Kidney capillary endothelial cell (primary cell): ENCODE data around the gene ELFN1.

Experiments
- DNase-seq: peaks from one replicate; pipeline ENCODE4 v3.0.0-alpha.2; 2018; ENCODE audit warnings: low spot score

ELFN1 gene

DNA sequence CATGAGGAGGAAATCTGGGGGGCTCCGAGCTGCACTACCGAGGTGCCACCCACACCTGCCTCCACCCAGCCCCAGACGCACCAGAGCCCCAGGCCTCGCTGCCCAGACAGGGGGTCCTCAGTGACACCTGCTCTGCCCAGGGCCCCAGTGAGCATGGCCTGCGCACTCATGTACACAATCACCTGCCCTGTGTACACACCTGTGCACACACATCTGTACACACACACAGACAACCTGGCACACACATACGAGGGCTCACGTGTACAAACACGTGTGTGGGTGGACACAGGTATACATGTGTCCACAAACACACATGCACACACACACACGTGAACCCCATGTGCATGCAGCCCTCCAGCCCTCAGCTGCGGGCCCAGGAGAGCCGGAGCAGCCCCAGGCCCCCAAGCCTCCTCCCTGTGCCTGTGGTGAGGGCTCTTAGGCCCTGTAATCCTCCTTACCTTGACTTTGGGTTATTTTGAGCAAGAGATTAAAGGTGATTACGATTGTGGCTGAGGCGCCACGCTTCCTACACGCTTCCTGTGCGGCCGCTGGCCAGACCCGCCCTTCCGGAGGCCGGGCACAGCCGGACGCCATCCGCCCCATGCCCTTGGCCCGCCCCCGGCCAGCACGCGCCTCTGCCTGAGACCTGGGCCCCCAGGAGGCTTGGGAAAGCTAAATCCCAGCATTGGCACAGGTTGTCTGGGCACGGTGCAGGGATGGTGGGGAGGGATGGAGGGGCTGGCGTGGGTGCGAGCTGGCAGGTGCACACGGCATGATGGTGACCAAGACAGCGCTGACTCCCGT, 71.9 kb downstream of the ELFN1 start:
- DNase-seq, result peak; percentile 50

DNA sequence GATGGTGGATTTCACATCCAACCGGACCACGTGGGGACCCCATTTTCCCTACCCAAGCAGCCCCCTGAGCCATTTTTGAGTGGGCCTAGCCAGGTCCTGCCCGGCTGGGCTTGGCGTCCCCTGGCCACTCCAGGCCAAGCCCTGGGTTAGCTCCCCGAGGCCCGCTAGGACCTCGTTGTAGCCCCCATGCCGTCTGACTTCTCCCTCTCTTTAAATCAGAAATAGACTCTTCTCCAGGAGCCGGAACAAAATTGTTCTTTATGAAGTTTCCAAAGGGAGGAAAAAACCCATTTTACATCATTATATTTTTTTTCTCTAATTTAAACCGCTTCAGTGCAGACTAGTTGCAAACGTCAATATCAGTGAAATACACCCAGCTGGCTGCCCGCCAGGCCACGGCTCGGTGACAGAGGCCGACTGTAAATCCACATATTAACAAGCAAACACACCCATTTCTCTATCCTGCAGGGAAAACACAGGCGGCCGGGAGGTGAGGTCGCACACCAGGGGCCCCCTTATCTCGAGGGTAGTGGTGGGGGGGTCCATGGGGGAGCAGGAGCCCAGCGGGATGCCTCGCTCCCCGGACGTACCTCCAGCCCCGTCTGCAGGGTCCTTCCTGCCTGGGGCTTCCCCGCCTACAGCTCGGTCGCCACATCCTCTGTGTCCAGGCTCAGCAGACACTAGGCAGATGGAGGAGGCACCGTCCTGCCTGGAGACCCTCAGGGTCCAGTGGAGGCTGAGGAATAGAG, 72.7 kb downstream of the ELFN1 start:
- DNase-seq, result peak; percentile 32

DNA sequence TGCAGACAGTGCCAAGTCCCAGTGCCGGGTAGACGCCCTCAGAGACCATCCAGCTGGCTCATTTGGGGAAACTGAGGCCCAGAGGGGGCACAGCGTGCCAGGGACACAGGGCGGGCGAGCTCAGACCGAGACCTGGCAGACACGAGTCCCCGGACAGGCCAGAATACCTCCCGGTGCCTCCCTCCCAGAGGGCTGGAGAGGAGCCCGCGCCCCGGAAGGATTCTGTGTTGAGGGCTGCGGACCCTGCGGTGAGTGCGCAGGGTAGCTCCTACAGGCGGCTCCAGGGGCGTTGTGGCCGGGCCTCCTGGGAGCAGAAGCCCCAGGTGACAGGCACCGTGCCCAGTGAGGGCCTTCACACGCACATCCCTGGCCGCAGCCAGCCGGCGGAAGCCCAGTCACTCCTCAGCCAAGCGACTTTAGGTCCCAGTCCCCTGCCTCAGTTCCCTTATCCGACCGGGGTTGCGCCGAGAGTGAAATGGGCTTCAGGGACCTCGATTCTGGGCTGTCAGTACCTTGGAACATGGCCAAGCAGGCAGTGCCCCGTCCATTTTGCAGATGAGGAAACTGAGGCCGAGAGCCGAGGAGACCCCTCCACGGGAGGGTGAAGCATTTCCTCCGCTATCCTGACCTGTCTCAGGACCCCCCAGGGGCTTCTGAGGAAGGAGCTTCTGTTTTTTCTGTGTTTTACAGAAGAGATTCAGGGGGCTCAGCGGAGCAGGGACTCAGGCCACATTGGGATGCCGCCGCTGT, 73.6 kb downstream of the ELFN1 start:
- DNase-seq, result no peak

DNA sequence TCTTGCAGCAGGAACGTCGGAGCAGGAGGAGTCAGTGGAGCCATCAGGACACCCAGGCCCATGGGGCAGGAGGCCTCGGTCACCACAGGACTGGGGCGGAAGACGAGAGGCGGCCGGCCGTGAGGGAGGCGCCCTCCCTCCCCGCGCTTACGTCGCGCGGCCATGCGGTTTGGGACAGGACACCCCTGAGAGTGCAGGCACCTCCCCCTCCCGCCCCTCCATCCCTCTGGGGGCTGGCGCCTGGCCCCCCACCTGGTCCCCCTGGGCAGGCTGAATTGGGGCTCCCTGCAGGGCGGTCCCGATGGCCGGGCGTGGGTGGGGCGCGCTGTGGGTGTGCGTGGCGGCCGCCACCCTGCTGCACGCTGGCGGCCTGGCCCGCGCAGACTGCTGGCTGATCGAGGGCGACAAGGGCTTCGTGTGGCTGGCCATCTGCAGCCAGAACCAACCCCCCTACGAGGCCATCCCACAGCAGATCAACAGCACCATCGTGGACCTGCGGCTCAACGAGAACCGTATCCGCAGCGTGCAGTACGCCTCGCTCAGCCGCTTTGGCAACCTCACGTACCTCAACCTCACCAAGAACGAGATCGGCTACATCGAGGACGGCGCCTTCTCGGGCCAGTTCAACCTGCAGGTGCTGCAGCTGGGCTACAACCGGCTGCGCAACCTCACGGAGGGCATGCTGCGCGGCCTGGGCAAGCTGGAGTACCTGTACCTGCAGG, 74.4 kb downstream of the ELFN1 start:
- DNase-seq, result no peak

DNA sequence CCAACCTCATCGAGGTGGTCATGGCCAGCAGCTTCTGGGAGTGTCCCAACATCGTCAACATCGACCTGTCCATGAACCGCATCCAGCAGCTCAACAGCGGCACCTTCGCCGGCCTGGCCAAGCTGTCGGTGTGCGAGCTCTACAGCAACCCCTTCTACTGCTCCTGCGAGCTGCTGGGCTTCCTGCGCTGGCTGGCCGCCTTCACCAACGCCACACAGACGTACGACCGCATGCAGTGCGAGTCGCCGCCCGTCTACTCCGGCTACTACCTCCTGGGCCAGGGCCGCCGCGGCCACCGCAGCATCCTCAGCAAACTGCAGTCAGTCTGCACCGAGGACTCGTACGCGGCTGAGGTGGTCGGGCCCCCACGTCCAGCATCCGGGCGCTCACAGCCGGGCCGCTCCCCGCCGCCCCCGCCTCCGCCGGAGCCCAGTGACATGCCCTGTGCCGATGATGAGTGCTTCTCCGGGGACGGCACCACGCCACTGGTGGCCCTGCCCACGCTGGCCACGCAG, 75.0 kb downstream of the ELFN1 start:
- DNase-seq, result no peak

DNA sequence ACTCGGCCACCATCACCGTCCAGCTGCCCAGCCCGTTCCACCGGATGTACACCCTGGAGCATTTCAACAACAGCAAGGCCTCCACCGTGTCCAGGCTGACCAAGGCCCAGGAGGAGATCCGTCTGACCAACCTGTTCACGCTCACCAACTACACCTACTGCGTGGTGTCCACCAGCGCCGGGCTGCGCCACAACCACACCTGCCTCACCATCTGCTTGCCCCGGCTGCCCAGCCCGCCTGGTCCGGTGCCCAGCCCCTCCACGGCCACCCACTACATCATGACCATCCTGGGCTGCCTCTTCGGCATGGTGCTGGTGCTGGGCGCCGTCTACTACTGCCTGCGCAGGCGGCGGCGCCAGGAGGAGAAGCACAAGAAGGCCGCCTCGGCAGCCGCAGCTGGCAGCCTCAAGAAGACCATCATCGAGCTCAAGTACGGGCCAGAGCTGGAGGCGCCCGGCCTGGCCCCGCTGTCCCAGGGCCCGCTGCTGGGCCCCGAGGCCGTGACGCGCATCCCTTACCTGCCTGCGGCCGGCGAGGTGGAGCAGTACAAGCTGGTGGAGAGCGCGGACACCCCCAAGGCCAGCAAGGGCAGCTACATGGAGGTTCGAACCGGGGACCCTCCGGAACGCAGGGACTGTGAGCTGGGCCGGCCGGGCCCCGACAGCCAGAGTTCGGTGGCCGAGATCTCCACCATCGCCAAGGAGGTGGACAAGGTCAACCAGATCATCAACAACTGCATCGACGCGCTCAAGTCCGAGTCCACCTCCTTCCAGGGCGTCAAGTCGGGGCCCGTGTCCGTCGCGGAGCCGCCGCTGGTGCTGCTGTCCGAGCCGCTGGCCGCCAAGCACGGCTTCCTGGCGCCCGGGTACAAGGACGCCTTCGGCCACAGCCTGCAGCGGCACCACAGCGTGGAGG, 75.8 kb downstream of the ELFN1 start:
- DNase-seq, result no peak

DNA sequence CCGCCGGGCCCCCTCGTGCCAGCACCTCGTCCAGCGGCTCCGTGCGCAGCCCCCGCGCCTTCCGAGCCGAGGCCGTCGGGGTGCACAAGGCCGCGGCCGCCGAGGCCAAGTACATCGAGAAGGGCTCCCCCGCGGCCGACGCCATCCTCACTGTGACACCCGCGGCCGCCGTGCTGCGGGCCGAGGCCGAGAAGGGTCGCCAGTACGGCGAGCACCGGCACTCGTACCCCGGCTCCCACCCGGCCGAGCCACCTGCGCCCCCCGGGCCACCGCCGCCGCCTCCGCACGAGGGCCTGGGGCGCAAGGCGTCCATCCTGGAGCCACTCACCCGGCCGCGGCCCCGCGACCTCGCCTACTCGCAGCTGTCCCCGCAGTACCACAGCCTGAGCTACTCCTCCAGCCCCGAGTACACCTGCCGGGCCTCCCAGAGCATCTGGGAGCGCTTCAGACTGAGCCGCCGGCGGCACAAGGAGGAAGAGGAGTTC, 76.5 kb downstream of the ELFN1 start:
- DNase-seq, result no peak

DNA sequence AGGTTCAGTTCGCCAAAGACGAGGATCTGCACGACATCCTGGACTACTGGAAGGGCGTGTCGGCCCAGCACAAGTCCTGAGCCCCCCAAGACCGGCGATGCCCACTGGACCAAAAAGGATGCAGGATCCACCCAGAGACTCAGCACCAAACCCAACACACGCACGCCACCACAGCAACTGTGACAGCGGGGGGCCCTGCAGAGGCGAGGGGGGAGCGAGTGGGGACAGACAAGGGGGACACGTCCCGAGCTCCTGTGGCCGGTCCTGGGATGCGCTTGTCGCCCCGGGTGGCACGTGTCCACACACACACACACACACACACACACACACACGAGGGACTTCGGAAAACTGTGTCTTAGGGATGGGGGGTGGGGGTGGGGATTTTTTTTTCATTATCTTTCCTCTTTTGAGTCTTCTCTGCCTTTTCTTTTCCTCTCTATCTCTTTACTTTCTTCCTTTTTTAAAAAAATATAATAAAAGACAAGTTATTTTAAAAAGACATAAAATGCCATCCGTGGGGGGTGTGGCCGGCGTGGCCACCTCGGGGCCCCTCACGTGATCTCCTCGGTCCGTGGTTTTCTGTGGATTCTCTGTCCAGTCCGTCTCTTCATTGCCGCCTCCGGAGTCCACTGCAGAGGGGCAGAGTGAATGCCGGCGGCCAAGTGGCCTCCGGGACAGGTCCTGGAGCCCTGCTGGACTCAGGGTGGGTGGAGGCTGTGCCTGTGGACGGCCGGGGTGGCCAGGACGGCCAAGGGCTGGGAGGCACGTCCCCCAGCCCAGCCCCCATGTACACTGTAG, 77.1 kb downstream of the ELFN1 start:
- no peak for DNase-seq

DNA sequence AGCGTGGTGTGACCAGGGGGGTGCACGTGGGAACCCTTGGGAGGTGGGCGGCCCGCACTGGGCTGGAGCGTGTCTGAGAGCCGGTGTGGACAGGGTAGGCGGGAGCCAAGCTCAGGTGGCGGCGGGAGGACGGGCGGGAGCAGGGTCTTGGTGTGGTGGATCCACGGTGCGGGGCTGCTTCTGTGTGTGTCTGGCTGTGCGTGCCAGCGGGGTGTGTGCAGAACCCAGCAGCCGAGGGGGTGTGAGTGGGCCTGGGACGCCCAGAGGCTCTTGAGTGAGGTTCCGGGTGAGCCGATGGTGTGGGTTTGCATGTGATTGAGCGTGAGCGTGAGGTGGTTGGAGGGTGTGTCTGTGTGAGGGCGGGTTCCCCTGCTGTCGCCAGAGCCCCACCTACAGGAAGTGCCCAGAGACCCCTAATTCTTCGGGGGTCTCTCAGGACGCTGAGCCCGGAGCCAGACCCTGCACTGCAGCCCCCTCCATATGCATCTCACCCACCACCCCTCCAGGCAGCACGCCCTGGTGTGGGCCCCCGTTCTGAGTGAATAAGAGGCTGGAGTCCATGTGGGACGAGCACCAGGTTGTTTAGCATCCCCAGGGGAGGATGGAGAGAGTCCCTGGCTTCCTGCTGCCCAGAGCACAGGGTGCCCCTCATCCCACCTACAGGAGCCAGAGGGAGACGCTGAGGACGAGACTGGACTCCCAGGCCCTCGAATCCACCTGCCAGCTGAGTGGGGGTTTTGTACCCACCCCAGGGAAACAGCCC, 78.2 kb downstream of the ELFN1 start:
- no peak for DNase-seq

DNA sequence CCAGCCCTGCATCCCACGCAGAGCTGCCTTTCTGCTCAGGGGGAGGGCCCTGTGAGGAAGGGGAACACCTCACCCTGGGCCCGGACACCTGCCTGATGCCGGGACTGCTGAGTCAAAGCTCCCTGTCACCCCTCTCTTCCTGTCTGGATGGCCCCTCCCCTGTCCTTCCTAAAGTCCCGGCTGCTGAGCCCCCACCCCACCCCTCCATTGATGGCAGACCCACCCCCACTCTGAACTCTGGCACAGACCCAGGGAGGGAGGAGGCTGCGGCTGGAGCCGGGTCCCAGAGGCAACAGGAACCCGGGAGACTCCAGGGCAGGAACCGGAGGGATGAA, 78.7 kb downstream of the ELFN1 start:
- DNase-seq, result no peak

DNA sequence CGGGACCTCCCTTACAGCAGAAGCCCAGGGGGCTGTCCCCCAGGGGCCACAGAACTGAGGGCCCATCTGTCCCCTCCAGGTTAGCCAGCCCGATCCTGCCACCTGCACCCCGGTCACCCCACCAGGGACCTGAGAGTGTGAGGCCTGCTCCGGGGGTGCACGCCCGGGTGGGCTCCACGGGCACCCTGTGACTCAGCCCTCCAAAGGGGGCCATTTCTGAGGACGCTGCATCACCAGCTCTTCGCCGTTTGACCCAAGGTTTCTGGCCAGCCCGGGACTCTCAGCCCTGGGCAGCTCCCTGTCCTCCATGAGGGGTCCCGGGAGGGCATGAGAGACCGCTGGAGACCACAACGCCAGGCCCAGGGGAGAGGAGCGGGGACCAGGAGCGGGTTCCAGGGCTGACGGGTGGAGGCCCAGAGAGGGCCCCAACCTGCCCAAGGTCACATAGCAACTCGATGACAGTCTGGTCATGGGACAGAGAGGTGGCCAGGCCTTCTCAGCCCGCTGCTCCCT, 79.3 kb downstream of the ELFN1 start:
- DNase-seq, result no peak

DNA sequence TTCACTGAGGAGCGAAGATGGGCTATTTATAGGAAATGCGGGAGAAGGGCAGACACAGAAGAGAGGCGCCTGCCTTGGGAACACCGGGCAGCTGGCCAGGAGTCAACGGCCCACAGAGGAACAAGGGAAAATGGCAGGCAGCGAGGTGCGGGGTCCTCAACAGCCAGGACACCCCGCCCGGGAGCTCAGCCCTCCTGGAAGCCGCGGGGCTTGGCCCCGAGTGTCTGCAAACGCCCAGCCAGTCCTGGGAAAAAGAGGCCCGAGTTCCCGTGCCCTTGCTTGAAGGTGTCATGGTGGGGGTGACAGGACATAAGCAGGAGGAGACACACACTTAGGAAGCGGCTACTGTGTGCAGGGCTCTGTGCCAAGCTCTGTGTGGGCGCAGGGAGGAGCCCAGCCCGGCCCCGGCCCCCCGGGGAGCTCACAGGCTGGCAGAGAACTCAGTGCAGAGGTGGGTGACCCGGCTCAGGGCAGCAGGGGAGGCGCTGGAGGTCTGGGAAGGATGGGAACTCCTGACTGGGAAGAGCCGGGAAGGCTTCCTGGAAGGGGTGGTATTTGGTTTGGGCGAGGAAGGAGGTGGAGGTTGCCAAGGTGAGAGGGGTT, 79.9 kb downstream of the ELFN1 start:
- DNase-seq, result no peak

DNA sequence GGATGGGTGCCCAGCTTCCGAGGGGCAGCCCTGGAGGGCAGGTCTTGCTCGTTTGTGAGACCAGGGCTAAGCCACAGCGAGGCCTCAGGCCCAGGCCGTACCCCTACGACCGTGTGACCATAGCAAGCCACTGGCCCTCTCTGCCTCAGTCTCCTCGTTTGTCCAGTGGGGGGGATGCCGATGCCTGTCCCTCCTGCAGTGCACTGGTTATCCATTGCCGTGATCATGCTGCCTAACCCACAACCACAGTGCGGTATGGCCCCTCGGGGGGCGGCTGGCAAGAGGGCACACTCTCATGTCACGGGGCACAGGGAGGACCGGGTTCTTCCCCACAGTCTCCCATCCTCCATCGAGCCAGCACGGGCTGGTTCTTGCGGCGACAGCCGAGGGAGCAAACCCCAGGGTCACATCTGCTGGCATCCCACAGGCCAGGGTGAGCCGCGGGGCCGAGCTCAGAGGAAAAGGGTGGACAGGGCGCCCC, 80.5 kb downstream of the ELFN1 start:
- no peak for DNase-seq

DNA sequence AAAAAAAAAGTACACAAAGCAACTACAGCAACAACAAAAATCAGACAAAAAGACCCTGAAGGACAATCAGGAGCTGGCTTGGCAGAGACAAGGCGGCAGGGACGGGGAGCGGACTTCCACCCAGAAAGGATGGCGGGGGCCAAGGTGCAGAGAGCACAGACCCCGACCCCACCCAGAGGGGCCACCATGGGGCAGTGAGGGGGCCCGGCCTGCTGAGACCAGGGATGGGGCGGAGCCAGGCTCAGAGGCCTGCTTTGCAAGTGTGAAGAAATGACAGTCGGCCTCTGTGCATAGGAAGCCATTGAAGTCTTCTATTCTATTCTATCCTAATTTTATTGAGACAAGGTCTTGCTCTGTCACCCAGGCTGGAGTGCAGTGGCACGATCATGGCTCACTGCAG, 82.0 kb downstream of the ELFN1 start:
- no peak for DNase-seq

DNA sequence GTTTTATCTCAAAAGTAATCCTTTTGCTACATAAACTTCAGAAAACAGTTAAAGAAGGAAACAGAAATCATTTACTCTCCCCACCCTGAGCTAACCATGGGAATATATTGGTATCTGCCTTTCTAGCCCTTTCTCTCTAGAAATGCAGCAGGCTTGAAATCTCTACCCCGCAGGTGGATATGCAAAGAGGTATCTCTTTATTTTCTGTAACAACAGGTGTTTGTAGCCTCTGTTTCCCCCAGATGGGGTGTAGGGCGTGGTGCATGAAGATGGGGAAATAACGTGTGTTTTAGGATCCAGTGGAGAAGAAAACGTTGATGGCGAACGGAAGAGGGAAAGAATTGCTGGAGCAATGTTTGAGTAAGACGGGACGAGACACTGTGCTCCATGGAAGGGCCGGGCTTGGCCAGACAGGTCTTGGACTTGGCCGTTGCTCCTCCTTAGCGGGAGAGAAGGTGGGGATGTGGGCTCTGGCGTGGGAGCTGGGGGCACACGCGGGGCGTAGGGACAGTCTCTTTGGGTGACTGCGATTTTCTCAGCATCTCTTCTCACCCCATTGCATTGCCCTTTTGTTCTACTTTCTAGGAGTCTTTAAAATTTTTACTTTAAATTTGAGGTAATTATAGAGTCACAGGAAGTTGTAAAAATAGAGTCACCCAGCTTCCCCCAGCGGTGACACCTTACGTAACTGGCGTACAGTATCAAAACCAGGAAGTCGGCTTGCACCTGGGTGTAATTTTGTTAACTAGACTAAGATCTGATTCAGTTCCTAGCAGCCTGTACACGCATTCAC, 82.9 kb downstream of the ELFN1 start:
- no peak for DNase-seq

DNA sequence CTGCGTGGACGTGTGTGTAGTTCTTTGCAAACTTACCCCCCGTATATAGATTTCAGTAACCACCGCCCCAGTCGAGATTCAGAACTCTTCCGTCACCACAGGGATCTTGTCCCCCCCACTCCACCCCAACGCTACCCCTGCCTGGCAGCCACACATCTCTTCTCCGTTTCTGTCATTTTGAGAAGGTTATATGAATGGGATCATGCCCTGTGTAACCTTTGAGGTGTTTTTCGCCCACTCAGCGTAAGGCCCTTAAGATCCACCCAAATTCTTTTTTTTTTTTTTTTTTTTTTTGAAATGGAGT, 83.4 kb downstream of the ELFN1 start:
- DNase-seq, result no peak

DNA sequence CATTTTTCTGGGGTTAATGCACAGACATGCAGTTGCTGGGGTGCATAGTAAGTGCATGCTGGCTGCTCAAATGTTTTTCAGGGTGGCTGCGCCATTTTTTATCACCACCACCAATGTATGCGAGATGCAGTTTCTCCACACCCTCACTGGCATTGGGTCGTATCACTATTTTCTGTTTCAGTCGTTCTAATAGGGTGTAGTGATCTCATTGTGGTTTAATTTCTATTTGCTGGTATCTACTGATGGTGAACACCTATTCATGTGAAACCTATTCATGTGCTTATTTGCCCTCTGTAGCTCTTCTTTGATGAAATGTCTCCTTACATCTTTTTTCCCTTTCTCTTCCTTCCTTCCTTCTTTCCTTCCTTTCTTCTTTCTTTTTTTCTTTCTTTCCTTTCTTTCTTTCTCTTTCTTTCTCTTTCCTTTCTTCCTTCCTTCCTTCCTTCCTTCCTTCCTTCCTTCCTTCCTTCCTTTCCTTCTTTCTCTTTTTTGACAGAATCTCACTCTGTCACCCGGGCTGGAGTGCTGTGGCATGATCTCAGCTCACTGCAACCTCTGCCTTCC, 84.3 kb downstream of the ELFN1 start:
- DNase-seq, result no peak
